A549 (cell line): ENCODE measurements around the gene ATP11A. TPM values are rescaled to one million over a fixed set of nuclear protein-coding genes. Genes with fewer than 3 reads are reported as not detected.
"Not testable (repeated sequence)": the region's sequence is repeated elsewhere in the genome, so short reads cannot be mapped to it uniquely, and the experiment has no call there.

Source experiments
- ATAC-seq, 2 experiments: fragments of 200-7000 bp in 1 of 2; fragments of >200 bp in 1 of 2; cut with Nextera tagmentation in 1 of 2; cut with Tn5 transposase in 1 of 2; 3 replicates each; pipeline versions ENCODE4 v1.8.0 to v1.9.1; 2018 to 2020; ENCODE audit warnings: mild to moderate bottlenecking in 1 of 2, moderate library complexity in 1 of 2
- CTCF ChIA-PET: fragments of 300-600 bp; sonication (Branson Sonifier 250); formaldehyde crosslinking; extraction: SDS; loops from one replicate; lab custom pipeline; 2021; ENCODE audit warnings: antibody characterized with exemption, inconsistent platforms; lab: Yijun Ruan, JAX
- POLR2A ChIA-PET: fragments of 350-600 bp; formaldehyde crosslinking; extraction: SDS; loops from one replicate; lab custom pipeline; 2021; ENCODE audit warnings: antibody characterized with exemption, inconsistent platforms; lab: Yijun Ruan, JAX
- DNase-seq, 2 experiments: peaks; one replicate each; pipeline versions ENCODE4 v3.0.0 to v3.0.0-alpha.2; 2011 to 2016; ENCODE audit warnings: low read depth in 1 of 2, low spot score in 1 of 2
- FAIRE-seq: peaks from 2 replicates; lab custom pipeline; 2011; peaks lifted over from hg19 to GRCh38; lab: Jason Lieb, UNC
- H3K27ac ChIP-seq, 2 experiments: fragments of >200 bp; sonication (Bioruptor Twin); formaldehyde crosslinking; 3 replicates each; pipeline ENCODE4 v1.5.1; 2016 to 2017
- H3K4me1 ChIP-seq: fragments of >200 bp; sonication (Bioruptor Twin); formaldehyde crosslinking; 3 replicates; pipeline ENCODE4 v1.6.1; 2016
- H3K4me2 ChIP-seq: fragments of >200 bp; sonication (Bioruptor Twin); formaldehyde crosslinking; 3 replicates; pipeline ENCODE4 v1.6.1; 2016
- H3K4me3 ChIP-seq: fragments of >200 bp; sonication (Bioruptor Twin); formaldehyde crosslinking; 3 replicates; pipeline ENCODE4 v1.5.1; 2016
- H3K9me3 ChIP-seq: fragments of >200 bp; sonication (Bioruptor Twin); formaldehyde crosslinking; 3 replicates; pipeline ENCODE4 v1.6.1; 2016
- ATOH8 ChIP-seq: fragments of 250-450 bp; sonication (Bioruptor Pico); IDR thresholded peaks from 2 replicates; pipeline ENCODE4 v1.5.0; 2020; ENCODE audit warnings: low read depth, mild to moderate bottlenecking, moderate library complexity
- BHLHE40 ChIP-seq: IDR thresholded peaks from 2 replicates; pipeline ENCODE4 v1.6.1; 2012; ENCODE audit warnings: low read depth, low read length, inconsistent platforms
- CBX2 ChIP-seq: fragments of 200-600 bp; sonication (generic); IDR thresholded peaks from 2 replicates; pipeline ENCODE4 v1.6.1; 2016; ENCODE audit warnings: low read depth, mild to moderate bottlenecking, borderline replicate concordance
- CBX8 ChIP-seq: fragments of 200-600 bp; sonication (generic); IDR thresholded peaks from 2 replicates; pipeline ENCODE4 v1.6.1; 2016
- CHD4 ChIP-seq: fragments of 200-600 bp; sonication (generic); IDR thresholded peaks from 2 replicates; pipeline ENCODE4 v1.6.1; 2016; ENCODE audit warnings: antibody characterized with exemption, mild to moderate bottlenecking, borderline replicate concordance
- EP300 ChIP-seq, 2 experiments: fragments of >200 bp; sonication (Bioruptor Twin); formaldehyde crosslinking; IDR thresholded peaks; 2 replicates in 1 of 2; 3 replicates in 1 of 2; pipeline ENCODE4 v1.6.1; 2016 to 2017
- FOSL2 ChIP-seq, 2 experiments: fragments of 450-650 bp in 1 of 2; fragments of >200 bp in 1 of 2; sonication (Bioruptor Twin) in 1 of 2; formaldehyde crosslinking; IDR thresholded peaks; 2 replicates each; pipeline versions ENCODE4 v1.5.0 to v1.6.1; 2016 to 2020; ENCODE audit warnings: mild to moderate bottlenecking in 1 of 2, moderate library complexity in 1 of 2
- FOXS1 ChIP-seq: fragments of 250-450 bp; sonication (Bioruptor Pico); IDR thresholded peaks from 2 replicates; pipeline ENCODE4 v1.5.0; 2020; ENCODE audit warnings: mild to moderate bottlenecking, moderate library complexity
- GATA3 ChIP-seq: IDR thresholded peaks from 2 replicates; pipeline ENCODE4 v1.6.1; 2012; ENCODE audit warnings: borderline replicate concordance
- HES2 ChIP-seq: fragments of >200 bp; sonication (Bioruptor Twin); formaldehyde crosslinking; IDR thresholded peaks from 2 replicates; pipeline ENCODE4 v1.6.1; 2016
- HOXA7 ChIP-seq: fragments of 250-450 bp; sonication (Bioruptor Pico); IDR thresholded peaks from 2 replicates; pipeline ENCODE4 v1.5.0; 2020; ENCODE audit warnings: mild to moderate bottlenecking, moderate library complexity
- HOXB5 ChIP-seq: fragments of 250-450 bp; sonication (Bioruptor Pico); IDR thresholded peaks from 2 replicates; pipeline ENCODE4 v1.5.0; 2020; ENCODE audit warnings: mild to moderate bottlenecking, moderate library complexity
- JUN ChIP-seq, 2 experiments: fragments of >200 bp; sonication (Bioruptor Twin); formaldehyde crosslinking; IDR thresholded peaks; 2 replicates in 1 of 2; 3 replicates in 1 of 2; pipeline ENCODE4 v1.6.1; 2016 to 2017
- KDM1A ChIP-seq: fragments of 200-600 bp; sonication (generic); IDR thresholded peaks from 2 replicates; pipeline ENCODE4 v1.6.1; 2016; ENCODE audit warnings: low read depth, mild to moderate bottlenecking
- KDM5A ChIP-seq: fragments of 200-600 bp; sonication (generic); IDR thresholded peaks from 2 replicates; pipeline ENCODE4 v1.6.1; 2016; ENCODE audit warnings: antibody characterized with exemption, mild to moderate bottlenecking
- MYC ChIP-seq: IDR thresholded peaks from 2 replicates; pipeline ENCODE4 v1.6.1; 2012; ENCODE audit warnings: mild to moderate bottlenecking, inconsistent platforms, low read length, improper control_type of control experiment, borderline replicate concordance
- NPAS2 ChIP-seq: fragments of 250-450 bp; sonication (Bioruptor Pico); IDR thresholded peaks from 2 replicates; pipeline ENCODE4 v1.8.0; 2022; ENCODE audit warnings: mild to moderate bottlenecking, moderate library complexity, borderline replicate concordance
- PBX3 ChIP-seq: IDR thresholded peaks from 2 replicates; pipeline ENCODE4 v1.6.1; 2012
- POLR2A ChIP-seq: IDR thresholded peaks from 2 replicates; pipeline ENCODE4 v1.6.1; 2012; ENCODE audit warnings: mild to moderate bottlenecking, low read length
- POLR2AphosphoS2 ChIP-seq: conservative IDR thresholded peaks from 2 replicates; pipeline ENCODE4 v1.6.1; 2012; ENCODE audit warnings: low read length, improper control_type of control experiment, inconsistent platforms
- RARB ChIP-seq: fragments of 250-450 bp; sonication (Bioruptor Pico); IDR thresholded peaks from 2 replicates; pipeline ENCODE4 v1.8.0; 2021; ENCODE audit warnings: mild to moderate bottlenecking, moderate library complexity
- RFX5 ChIP-seq: fragments of 450-650 bp; IDR thresholded peaks from 2 replicates; pipeline ENCODE4 v1.7.1; 2014; ENCODE audit warnings: antibody characterized with exemption, mild to moderate bottlenecking, moderate library complexity
- RNF2 ChIP-seq: fragments of 200-600 bp; sonication (generic); IDR thresholded peaks from 2 replicates; pipeline ENCODE4 v1.6.1; 2016; ENCODE audit warnings: low read depth, mild to moderate bottlenecking, antibody characterized with exemption, moderate library complexity, borderline replicate concordance
- SMC3 ChIP-seq: fragments of >200 bp; sonication (Bioruptor Twin); formaldehyde crosslinking; IDR thresholded peaks from 3 replicates; pipeline ENCODE4 v1.6.1; 2018; ENCODE audit warnings: inconsistent platforms
- SREBF2 ChIP-seq: fragments of 450-650 bp; IDR thresholded peaks from 2 replicates; pipeline ENCODE4 v1.6.1; 2014; ENCODE audit warnings: mild to moderate bottlenecking, moderate library complexity
- TFCP2L1 ChIP-seq: fragments of 250-450 bp; sonication (Bioruptor Pico); IDR thresholded peaks from 2 replicates; pipeline ENCODE4 v1.5.0; 2021; ENCODE audit warnings: mild to moderate bottlenecking
- WGBS: methylation state at CpG from one replicate; pipeline ENCODE4 v1.1.6; 2017; ENCODE audit errors: missing lambda C conversion rate; 5-methylcytosine and 5-hydroxymethylcytosine counted together
- polyA plus RNA-seq, 4 experiments: library from polyadenylated mRNA; depleted of rRNA in 3 of 4; stranded (reverse); fragments of >200 nt; fragmentation: RNase III in 1 of 4; extraction: RNeasy Plus Mini Kit Qiagen cat#74134 plus additional on column Dnase treatment in 1 of 4; gene quantifications; 2 replicates in 3 of 4; 3 replicates in 1 of 4; pipeline ENCODE4 v1.2.3, GENCODE V29; 2011 to 2017

The ATP11A gene
- polyA plus RNA-seq, 2 of the 4 experiments (the other 2 are of a cell fraction), result 4.1 to 8.0 TPM

- DNase-seq (no peak), ATAC-seq (no peak), FAIRE-seq (no peak)
- TF ChIP-seq HES2 (no peak), CHD4 (no peak), SMC3 (no peak), FOXS1 (CRISPR knock-in tag) (no peak), RNF2 (no peak), FOSL2 (IDR thresholded peaks at IDR 0.05) (no peak), FOSL2 (CRISPR knock-in tag; IDR thresholded peaks at IDR 0.05) (no peak), EP300 (IDR thresholded peaks at IDR 0.05) (no peak), KDM1A (no peak), HOXA7 (CRISPR knock-in tag) (no peak), CBX2 (no peak), JUN (IDR thresholded peaks at IDR 0.05) (no peak), BHLHE40 (no peak), NPAS2 (CRISPR knock-in tag) (no peak), MYC (no peak), KDM5A (no peak)
- CTCF ChIA-PET, result no interaction called here
- H3K4me1 ChIP-seq, result no peaks in the 10 kb centered on the region
- no peak overlapping the region for H3K4me2 ChIP-seq
- POLR2A ChIA-PET, result no interaction called here
- WGBS, result 73% methylated on average over 5 of the region's 34 CpGs
- no peak overlapping the region for H3K4me3 ChIP-seq
- H3K27ac ChIP-seq, result no peak overlapping the region
- H3K9me3 ChIP-seq, result no peaks in the 10 kb centered on the region
These were observed 150.8 kb downstream of the ATP11A start for GRCh38 chr13:112840472-112841302.

DNA sequence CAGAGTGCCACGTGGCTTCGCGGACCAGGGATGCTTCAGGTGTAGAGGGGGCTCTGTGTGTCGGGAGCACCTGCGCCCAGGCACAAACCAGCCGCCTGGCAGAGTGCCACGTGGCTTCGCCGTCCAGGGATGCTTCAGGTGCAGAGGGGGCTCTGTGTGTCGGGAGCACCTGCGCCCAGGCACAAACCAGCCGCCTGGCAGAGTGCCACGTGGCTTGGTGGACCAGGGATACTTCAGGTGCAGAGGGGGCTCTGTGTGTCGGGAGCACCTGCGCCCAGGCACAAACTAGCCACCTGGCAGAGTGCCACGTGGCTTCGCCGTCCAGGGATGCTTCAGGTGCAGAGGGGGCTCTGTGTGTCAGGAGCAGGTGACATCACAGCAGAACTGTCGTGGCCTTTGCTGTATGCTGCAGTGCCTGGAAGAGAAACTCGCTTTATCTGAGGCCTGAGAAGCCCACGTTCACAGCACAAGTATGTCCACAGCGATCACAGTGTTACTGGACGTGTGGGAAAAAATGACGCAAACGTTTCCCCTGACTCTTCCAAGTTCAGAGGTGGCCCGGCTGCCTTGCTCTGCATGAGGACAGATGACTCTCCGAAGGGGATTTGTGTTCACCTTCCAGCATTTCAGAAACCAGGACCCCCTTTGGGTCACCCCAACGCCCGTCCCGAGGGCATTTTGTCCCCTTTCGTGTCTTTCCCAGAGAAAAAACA, 151.6 kb downstream of the ATP11A start:
- CTCF ChIA-PET, H3K9me3 ChIP-seq, H3K4me2 ChIP-seq, H3K4me3 ChIP-seq, H3K4me1 ChIP-seq, FAIRE-seq, DNase-seq, H3K27ac ChIP-seq, POLR2A ChIA-PET, ATAC-seq: not testable (repeated sequence)
- WGBS, result 94% methylated on average over 12 of the region's 31 CpGs

- ChIA-PET POLR2A (no interaction called here), CTCF (interaction anchor here (0.7 kb wide), 1 partner anchor 31 kb away, joined by 3 read pairs; no protein-coding TSS in a partner anchor)
- Histone ChIP-seq H3K4me2 (no peak overlapping the region), H3K4me1 (no peaks in the 10 kb centered on the region), H3K27ac (no peak overlapping the region), H3K4me3 (no peak overlapping the region), H3K9me3 (no peaks in the 10 kb centered on the region)
- no peak for TF ChIP-seq GATA3
- no peak for TF ChIP-seq RFX5
- TF ChIP-seq JUN (IDR thresholded peaks at IDR 0.05), result no peak
- no peak for TF ChIP-seq HOXB5 (CRISPR knock-in tag)
- no peak for TF ChIP-seq POLR2A
- TF ChIP-seq KDM1A, result no peak
- TF ChIP-seq POLR2AphosphoS2, result no peak
- TF ChIP-seq HES2, result no peak
- no peak for TF ChIP-seq SREBF2
- TF ChIP-seq CBX2, result no peak
- no peak for TF ChIP-seq ATOH8
- TF ChIP-seq RARB (CRISPR knock-in tag), result no peak
- TF ChIP-seq TFCP2L1, result no peak
- TF ChIP-seq BHLHE40, result no peak
- no peak for TF ChIP-seq RNF2
- no peak for TF ChIP-seq PBX3
- TF ChIP-seq FOXS1 (CRISPR knock-in tag), result no peak
- TF ChIP-seq CBX8, result no peak
- ATAC-seq, result no peak
- FAIRE-seq, result no peak
- 84% methylated on average over 14 of the region's 14 CpGs for WGBS
- no peak for DNase-seq
These were observed 152.6 kb downstream of the ATP11A start for GRCh38 chr13:112842343-112842856.
